Measurements from ENCODE around the gene SRRM5. TPM values are rescaled to one million over a fixed set of nuclear protein-coding genes. Genes with fewer than 3 reads are reported as not detected.
A peak's percentile ranks its signal among the peaks of the same experiment; 100 is the strongest.

The SRRM5 gene
- total RNA-seq, 2 experiments from 2014 or later: 0.39 to 0.59 TPM

- POLR2A ChIA-PET: no interaction called here
- CTCF ChIA-PET: no interaction called here
These were observed 7.0 kb downstream of the SRRM5 start for GRCh38 chr19:43618921-43619261.

GRCh38 chr19:43619262-43620060 is 7.6 kb downstream of the SRRM5 start, which contains the start of gene ZNF428:
ZNF428 (minus strand) TSS chr19:43619629; CDS start chr19:43614304, 5,325 bp downstream.
- POLR2A ChIA-PET: interaction anchor here (0.7 to 1.0 kb wide), 2 partner anchors 49 to 93 kb away, joined by 3 to 4 read pairs; no protein-coding TSS in a partner anchor
- peak; percentile 92 for DNase-seq
- H3K27ac Mint-ChIP-seq: peak within 1 kb of the TSS; percentile 98
- H3K4me1 Mint-ChIP-seq (ENCODE audit: low read depth): peaks cover 14% of the 10 kb centered on the region
- CTCF ChIA-PET: no interaction called here
- H3K4me3 Mint-ChIP-seq: peak within 1 kb of the TSS; percentile 97
- intact Hi-C loops (cut with micrococcal nuclease): loop anchor here (1.0 to 2.0 kb wide), 5 partner anchors 23 to 157 kb away; partner anchors contain the start of genes IRGQ, ZNF575 and ZNF576
- H3K36me3 Mint-ChIP-seq: no peaks in the 10 kb centered on the region
- H3K9me3 Mint-ChIP-seq: no peaks in the 10 kb centered on the region
- no peaks in the 10 kb centered on the region for H3K27me3 Mint-ChIP-seq

More at GRCh38 chr19:43618921-43619261, 7.0 kb downstream of the SRRM5 start:
- Mint-ChIP-seq H3K4me1 (ENCODE audit: low read depth) (peaks cover 14% of the 10 kb centered on the region), H3K27me3 (no peaks in the 10 kb centered on the region), H3K9me3 (no peaks in the 10 kb centered on the region), H3K4me3 (peak overlapping the region; percentile 97), H3K27ac (peak overlapping the region; percentile 98), H3K36me3 (no peaks in the 10 kb centered on the region)
- DNase-seq: peak; percentile 75
- intact Hi-C loops (cut with micrococcal nuclease): loop anchor here (1.0 to 2.0 kb wide), 5 partner anchors 23 to 156 kb away; partner anchors contain the start of genes IRGQ, ZNF575 and ZNF576

GRCh38 chr19:43620061-43621001 is 8.4 kb downstream of the SRRM5 start:
- intact Hi-C loops (cut with micrococcal nuclease): no loop called here
- DNase-seq: no peak
- H3K4me1 Mint-ChIP-seq (ENCODE audit: low read depth): peaks cover 19% of the 10 kb centered on the region
- peak overlapping the region; percentile 97 for H3K4me3 Mint-ChIP-seq
- peak overlapping the region; percentile 98 for H3K27ac Mint-ChIP-seq
- ChIA-PET POLR2A (interaction anchor here (0.6 to 1.0 kb wide), 3 partner anchors 48 to 182 kb away, joined by 3 to 4 read pairs (median 3); no protein-coding TSS in a partner anchor), CTCF (interaction anchor here (0.8 kb wide), 1 partner anchor 1404 kb away, joined by 3 read pairs; no protein-coding TSS in a partner anchor)
- H3K9me3 Mint-ChIP-seq: no peaks in the 10 kb centered on the region
- H3K27me3 Mint-ChIP-seq: no peaks in the 10 kb centered on the region
- no peaks in the 10 kb centered on the region for H3K36me3 Mint-ChIP-seq

GRCh38 chr19:43622070-43622469 is 10.2 kb downstream of the SRRM5 start:
- intact Hi-C loops (cut with micrococcal nuclease): no loop called here
- CTCF ChIA-PET: no interaction called here
- peaks cover 6% of the 10 kb centered on the region for H3K27me3 Mint-ChIP-seq
- H3K4me3 Mint-ChIP-seq: no peak overlapping the region
- H3K27ac Mint-ChIP-seq: no peak overlapping the region
- H3K4me1 Mint-ChIP-seq (ENCODE audit: low read depth): peaks cover 22% of the 10 kb centered on the region
- no peaks in the 10 kb centered on the region for H3K9me3 Mint-ChIP-seq
- POLR2A ChIA-PET: no interaction called here
- H3K36me3 Mint-ChIP-seq: no peaks in the 10 kb centered on the region
- no peak for DNase-seq

GRCh38 chr19:43622956-43623355 is 11.1 kb downstream of the SRRM5 start:
- H3K4me1 Mint-ChIP-seq (ENCODE audit: low read depth): peaks cover 22% of the 10 kb centered on the region
- no peak overlapping the region for H3K27ac Mint-ChIP-seq
- DNase-seq: no peak
- peaks cover 8% of the 10 kb centered on the region for H3K27me3 Mint-ChIP-seq
- CTCF ChIA-PET: interaction anchor here (1.2 kb wide), 1 partner anchor 176 kb away, joined by 3 read pairs; no protein-coding TSS in a partner anchor
- intact Hi-C loops (cut with micrococcal nuclease): no loop called here
- no peaks in the 10 kb centered on the region for H3K9me3 Mint-ChIP-seq
- H3K4me3 Mint-ChIP-seq: no peak overlapping the region
- no peaks in the 10 kb centered on the region for H3K36me3 Mint-ChIP-seq
- POLR2A ChIA-PET: no interaction called here

- CTCF ChIA-PET: interaction anchor here (1.2 kb wide), 2 partner anchors 44 to 177 kb away, joined by 3 to 4 read pairs; no protein-coding TSS in a partner anchor
- POLR2A ChIA-PET: no interaction called here
- H3K4me1 Mint-ChIP-seq (ENCODE audit: low read depth): peaks cover 21% of the 10 kb centered on the region
- intact Hi-C loops (cut with micrococcal nuclease): no loop called here
- no peaks in the 10 kb centered on the region for H3K36me3 Mint-ChIP-seq
- H3K4me3 Mint-ChIP-seq: no peak overlapping the region
- H3K27ac Mint-ChIP-seq: no peak overlapping the region
- H3K9me3 Mint-ChIP-seq: no peaks in the 10 kb centered on the region
- peak; percentile 37 for DNase-seq
- peaks cover 8% of the 10 kb centered on the region for H3K27me3 Mint-ChIP-seq
These were observed 12.2 kb downstream of the SRRM5 start for GRCh38 chr19:43623889-43624670.

GRCh38 chr19:43624933-43625332 is 13.0 kb downstream of the SRRM5 start:
- Mint-ChIP-seq H3K4me3 (no peak overlapping the region), H3K27me3 (peaks cover 8% of the 10 kb centered on the region), H3K36me3 (no peaks in the 10 kb centered on the region), H3K27ac (no peak overlapping the region), H3K4me1 (ENCODE audit: low read depth) (peaks cover 20% of the 10 kb centered on the region), H3K9me3 (no peaks in the 10 kb centered on the region)
- ChIA-PET CTCF (interaction anchor here (2.0 kb wide), 1 partner anchor 69 kb away, joined by 11 read pairs; no protein-coding TSS in a partner anchor), POLR2A (no interaction called here)
- DNase-seq: peak; percentile 94
- intact Hi-C loops (cut with micrococcal nuclease): no loop called here

- intact Hi-C loops (cut with micrococcal nuclease): no loop called here
- peaks cover 8% of the 10 kb centered on the region for H3K27me3 Mint-ChIP-seq
These were observed 14.2 kb downstream of the SRRM5 start for GRCh38 chr19:43625918-43626579.

GRCh38 chr19:43626838-43627237 is 14.9 kb downstream of the SRRM5 start:
- intact Hi-C loops (cut with micrococcal nuclease): no loop called here
- ChIA-PET POLR2A (interaction anchor here (1.1 kb wide), 1 partner anchor 31 kb away, joined by 3 read pairs; the partner anchor contains the start of genes IRGQ and ZNF576), CTCF (interaction anchor here (0.7 to 2.0 kb wide), 4 partner anchors 27 to 187 kb away, joined by 3 to 11 read pairs (median 4); no protein-coding TSS in a partner anchor)

More at GRCh38 chr19:43625918-43626579, 14.2 kb downstream of the SRRM5 start:
- no peaks in the 10 kb centered on the region for H3K9me3 Mint-ChIP-seq
- H3K27ac Mint-ChIP-seq: no peak overlapping the region
- ChIA-PET POLR2A (no interaction called here), CTCF (interaction anchor here (0.6 to 2.0 kb wide), 6 partner anchors 14 to 186 kb away, joined by 3 to 11 read pairs (median 4); no protein-coding TSS in a partner anchor)
- H3K4me1 Mint-ChIP-seq (ENCODE audit: low read depth): peaks cover 10% of the 10 kb centered on the region
- H3K4me3 Mint-ChIP-seq: no peak overlapping the region
- peak; percentile 59 for DNase-seq
- H3K36me3 Mint-ChIP-seq: no peaks in the 10 kb centered on the region

GRCh38 chr19:43628646-43629326 is 16.9 kb downstream of the SRRM5 start:
- Mint-ChIP-seq H3K9me3 (no peaks in the 10 kb centered on the region), H3K36me3 (no peaks in the 10 kb centered on the region), H3K4me1 (ENCODE audit: low read depth) (peaks cover 8% of the 10 kb centered on the region), H3K4me3 (no peak overlapping the region), H3K27me3 (peaks cover 8% of the 10 kb centered on the region), H3K27ac (no peak overlapping the region)
- intact Hi-C loops (cut with micrococcal nuclease): no loop called here
- DNase-seq: no peak
- POLR2A ChIA-PET: no interaction called here
- CTCF ChIA-PET: interaction anchor here (0.6 to 1.0 kb wide), 2 partner anchors 34 to 1378 kb away, joined by 3 to 4 read pairs; no protein-coding TSS in a partner anchor

More at GRCh38 chr19:43626838-43627237, 14.9 kb downstream of the SRRM5 start:
- peaks cover 8% of the 10 kb centered on the region for H3K4me1 Mint-ChIP-seq (ENCODE audit: low read depth)
- H3K27me3 Mint-ChIP-seq: peaks cover 8% of the 10 kb centered on the region
- H3K27ac Mint-ChIP-seq: no peak overlapping the region
- H3K4me3 Mint-ChIP-seq: no peak overlapping the region
- no peaks in the 10 kb centered on the region for H3K36me3 Mint-ChIP-seq
- H3K9me3 Mint-ChIP-seq: no peaks in the 10 kb centered on the region
- DNase-seq: no peak
